Kidney epithelial cell (primary cell): ENCODE data around the gene KCNG2. TPM values are rescaled to one million over a fixed set of nuclear protein-coding genes. Genes with fewer than 3 reads are reported as not detected.

Experiments used
- DNase-seq: peaks from one replicate; pipeline ENCODE4 v3.0.0-alpha.2; 2010; ENCODE audit warnings: low read depth
- H3K27me3 ChIP-seq: 2 replicates; pipeline ENCODE4 v1.6.0; 2011; ENCODE audit warnings: low read length; ENCODE audit not compliant: control insufficient read depth, insufficient read depth
- H3K36me3 ChIP-seq: 2 replicates; pipeline ENCODE4 v1.5.1; 2011; ENCODE audit warnings: low read length; ENCODE audit not compliant: control insufficient read depth, insufficient read depth
- H3K4me3 ChIP-seq: 2 replicates; pipeline ENCODE4 v1.5.1; 2011; ENCODE audit warnings: low read depth, mild to moderate bottlenecking, control low read depth, low read length
- total RNA-seq: library from RNA; depleted of rRNA; stranded (reverse); fragments of >200 nt; gene quantifications from 2 replicates; pipeline ENCODE4 v1.2.3, GENCODE V29; 2015
- TF ChIP-seq, protein P1 (sequence below): IDR thresholded peaks from 2 replicates; pipeline ENCODE4 v1.5.1; 2011; ENCODE audit warnings: mild to moderate bottlenecking, moderate library complexity, low read length, control low read depth, inconsistent platforms; ENCODE audit not compliant: insufficient read depth, poor library complexity, severe bottlenecking

KCNG2 gene
- total RNA-seq, 1 donor from 2014 or later: not detected

DNA sequence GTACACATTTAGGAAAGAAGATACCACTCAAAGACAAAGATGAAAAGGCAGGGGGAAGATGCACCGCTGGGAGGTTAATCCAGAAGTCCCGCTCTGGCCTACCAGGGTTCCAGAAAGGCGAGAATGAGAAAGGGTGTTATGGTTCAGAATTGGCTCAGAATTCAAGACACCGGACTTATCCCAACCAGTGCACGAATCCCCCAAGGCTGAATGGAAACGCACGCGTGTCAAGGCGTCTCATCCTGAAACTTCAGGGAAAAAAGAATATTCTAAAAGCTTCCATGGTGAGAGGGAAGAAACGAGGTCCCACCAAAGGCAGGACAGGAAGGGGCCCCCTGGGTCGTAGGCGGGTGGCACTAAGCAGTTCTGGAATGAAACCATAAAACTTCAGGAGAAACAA lies 81.8 kb downstream of the KCNG2 start:
- Histone ChIP-seq H3K27me3 (peaks cover 19% of the 10 kb centered on the region), H3K4me3 (no peak overlapping the region), H3K36me3 (no peaks in the 10 kb centered on the region)
- TF ChIP-seq, protein P1, sequence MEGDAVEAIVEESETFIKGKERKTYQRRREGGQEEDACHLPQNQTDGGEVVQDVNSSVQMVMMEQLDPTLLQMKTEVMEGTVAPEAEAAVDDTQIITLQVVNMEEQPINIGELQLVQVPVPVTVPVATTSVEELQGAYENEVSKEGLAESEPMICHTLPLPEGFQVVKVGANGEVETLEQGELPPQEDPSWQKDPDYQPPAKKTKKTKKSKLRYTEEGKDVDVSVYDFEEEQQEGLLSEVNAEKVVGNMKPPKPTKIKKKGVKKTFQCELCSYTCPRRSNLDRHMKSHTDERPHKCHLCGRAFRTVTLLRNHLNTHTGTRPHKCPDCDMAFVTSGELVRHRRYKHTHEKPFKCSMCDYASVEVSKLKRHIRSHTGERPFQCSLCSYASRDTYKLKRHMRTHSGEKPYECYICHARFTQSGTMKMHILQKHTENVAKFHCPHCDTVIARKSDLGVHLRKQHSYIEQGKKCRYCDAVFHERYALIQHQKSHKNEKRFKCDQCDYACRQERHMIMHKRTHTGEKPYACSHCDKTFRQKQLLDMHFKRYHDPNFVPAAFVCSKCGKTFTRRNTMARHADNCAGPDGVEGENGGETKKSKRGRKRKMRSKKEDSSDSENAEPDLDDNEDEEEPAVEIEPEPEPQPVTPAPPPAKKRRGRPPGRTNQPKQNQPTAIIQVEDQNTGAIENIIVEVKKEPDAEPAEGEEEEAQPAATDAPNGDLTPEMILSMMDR: no peak
- DNase-seq: no peak

DNA sequence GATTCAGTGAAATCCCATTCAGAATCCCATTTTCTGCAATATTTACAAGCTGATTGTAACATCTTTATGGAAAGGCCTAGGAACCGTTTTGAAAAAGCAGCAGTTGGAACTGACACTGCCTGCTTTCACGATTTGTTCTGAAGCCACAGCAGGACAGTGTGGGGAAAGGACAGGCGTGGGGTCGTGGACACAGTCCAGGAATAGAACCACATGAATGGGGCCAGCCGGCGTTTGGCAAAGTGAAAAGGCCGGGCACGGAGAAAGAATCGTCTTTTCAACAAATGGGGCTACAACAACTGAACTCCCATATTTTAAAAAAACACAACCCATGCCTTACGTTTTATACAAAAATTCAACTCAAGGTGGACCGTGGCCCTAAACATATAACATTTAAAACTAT lies 84.0 kb downstream of the KCNG2 start:
- no peak overlapping the region for H3K4me3 ChIP-seq
- DNase-seq: no peak
- no peaks in the 10 kb centered on the region for H3K36me3 ChIP-seq
- peaks cover 9% of the 10 kb centered on the region for H3K27me3 ChIP-seq
- TF ChIP-seq, protein P1: no peak

GRCh38 chr18:79882522-79883241 lies 84.9 kb downstream of the KCNG2 start:
- H3K4me3 ChIP-seq: no peak overlapping the region
- H3K27me3 ChIP-seq: peaks cover 1% of the 10 kb centered on the region
- TF ChIP-seq, protein P1: no peak
- DNase-seq: no peak
- H3K36me3 ChIP-seq: no peaks in the 10 kb centered on the region

DNA sequence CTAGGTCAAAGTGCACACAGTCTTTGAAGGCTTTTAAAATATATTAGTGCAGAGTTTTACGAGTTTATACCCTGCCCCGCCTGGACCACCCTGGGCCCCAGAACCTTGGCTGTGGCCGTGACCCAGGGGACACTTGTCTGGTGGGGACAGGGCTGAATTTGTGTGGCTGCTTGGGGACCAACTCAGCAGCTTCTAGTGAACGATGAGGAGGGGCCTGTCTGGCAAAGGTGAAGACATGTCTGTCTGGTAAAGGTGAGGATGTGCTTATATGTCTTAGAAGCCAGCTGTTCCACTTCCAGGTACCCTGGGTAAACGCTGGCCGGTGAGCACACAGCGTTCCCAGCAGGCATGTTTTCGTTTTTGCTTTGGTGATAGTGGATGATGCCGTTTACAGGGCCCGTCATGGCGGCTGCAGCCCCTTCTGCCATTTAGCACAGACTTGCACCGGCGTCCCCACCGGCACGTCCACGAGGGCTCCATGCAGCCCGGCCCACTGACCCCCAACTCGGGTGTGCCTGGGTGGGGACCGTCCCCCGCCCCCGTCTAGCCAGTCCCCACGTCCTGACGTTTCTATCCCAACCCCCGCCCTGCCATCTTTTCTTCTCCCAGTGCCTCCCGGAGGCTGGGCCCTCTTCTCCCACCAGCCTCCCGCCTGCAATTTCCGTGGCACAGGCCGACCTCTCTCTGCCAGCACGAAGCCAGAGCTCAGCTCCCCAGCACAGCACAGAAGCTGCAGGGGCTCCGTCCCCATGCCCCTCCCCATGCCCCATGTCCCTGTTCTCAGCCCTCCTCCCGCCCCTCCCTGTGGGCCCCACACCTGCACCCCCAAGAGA lies 85.9 kb downstream of the KCNG2 start:
- no peak for DNase-seq
- TF ChIP-seq, protein P1: no peak
- H3K36me3 ChIP-seq: no peaks in the 10 kb centered on the region
- H3K27me3 ChIP-seq: no peaks in the 10 kb centered on the region
- no peak overlapping the region for H3K4me3 ChIP-seq

GRCh38 chr18:79884294-79884962 lies 86.7 kb downstream of the KCNG2 start:
- Histone ChIP-seq H3K27me3 (no peaks in the 10 kb centered on the region), H3K4me3 (no peak overlapping the region), H3K36me3 (no peaks in the 10 kb centered on the region)
- no peak for DNase-seq
- TF ChIP-seq, protein P1: no peak
